ENCODE results near the gene ZSCAN5C. TPM values are rescaled to one million over a fixed set of nuclear protein-coding genes. Genes with fewer than 3 reads are reported as not detected.

ZSCAN5C gene
- total and polyA plus RNA-seq, 2 donors (not counting 3 experiments of a cell fraction or from before 2014, with no cell fraction given): not detected

- POLR2A ChIA-PET: no interaction called here
Measured at GRCh38 chr19:56217039-56217949, 15.2 kb downstream of the ZSCAN5C start.

More at GRCh38 chr19:56217039-56217949, 15.2 kb downstream of the ZSCAN5C start:
- H3K36me3 ChIP-seq (ENCODE audit: control insufficient read depth in 2 of 2, extremely low read depth in 1 of 2, insufficient read depth in 2 of 2, low read length in 2 of 2): no peaks in the 10 kb centered on the region
- no peaks in the 10 kb centered on the region for H3K9me3 ChIP-seq (replicated peaks; ENCODE audit: control insufficient read depth, insufficient read depth, low read length)
- no peaks in the 10 kb centered on the region for H4K20me1 ChIP-seq (replicated peaks; ENCODE audit: control insufficient read depth, extremely low read depth, insufficient read depth, low read length)
- H3K4me3 ChIP-seq (replicated peaks in 1 of 3; ENCODE audit: insufficient read depth in 1 of 3, low read depth in 1 of 3, low read length in 3 of 3): peak overlapping the region; percentile 15 to 34 (median 30)
- no peak for TF ChIP-seq CTCF (IDR thresholded peaks at IDR 0.05; ENCODE audit: extremely low read depth in 1 of 2, insufficient read depth in 1 of 2, low read depth in 1 of 2, low read length in 2 of 2)
- TF ChIP-seq MAX (IDR thresholded peaks at IDR 0.05; ENCODE audit: insufficient read depth, insufficient read length): no peak
- TF ChIP-seq MYC (IDR thresholded peaks at IDR 0.05; ENCODE audit: low read depth, low read length): no peak
- no peak for TF ChIP-seq EZH2 (IDR thresholded peaks at IDR 0.05; ENCODE audit: borderline replicate concordance, low read depth, low read length, severe bottlenecking)
- TF ChIP-seq GATA2 (IDR thresholded peaks at IDR 0.05; ENCODE audit: insufficient read depth, insufficient read length, low read depth, low read length): no peak
- no peak for TF ChIP-seq FOS (IDR thresholded peaks at IDR 0.05; ENCODE audit: borderline replicate concordance, insufficient read depth, low read length)
- no peak for TF ChIP-seq POLR2AphosphoS5 (IDR thresholded peaks at IDR 0.05; ENCODE audit: insufficient read depth, low read depth, low read length)
- no peak for TF ChIP-seq JUN (IDR thresholded peaks at IDR 0.05; ENCODE audit: borderline replicate concordance, insufficient read depth, insufficient read length, low read depth)
- no peak for TF ChIP-seq POLR2A (IDR thresholded peaks at IDR 0.05; ENCODE audit: low read depth, low read length)
- DNase-seq (ENCODE audit: low read depth, low spot score) (peak; percentile 29), FAIRE-seq (peak; percentile 28)
- H2AFZ ChIP-seq (ENCODE audit: low read depth, low read length): peak overlapping the region; percentile 88
- H3K27ac ChIP-seq (ENCODE audit: insufficient read depth, low read depth, low read length): no peak overlapping the region
- peak overlapping the region; percentile 79 for H3K4me2 ChIP-seq (ENCODE audit: insufficient read depth, low read length)
- peaks cover 4% of the 10 kb centered on the region for H3K4me1 ChIP-seq (ENCODE audit: control insufficient read depth, extremely low read depth, insufficient read depth, low read length)
- dilution Hi-C loops (cut with MboI; ENCODE audit: extremely low pct_ligation_motif_present, low sequenced_read_pairs) (no loop called here), intact Hi-C loops (cut with micrococcal nuclease) (no loop called here)
- CTCF ChIA-PET: interaction anchor here (1.1 to 1.2 kb wide), 2 partner anchors 44 to 116 kb away, joined by 3 to 8 read pairs; no protein-coding TSS in a partner anchor
- H3K9ac ChIP-seq (replicated peaks; ENCODE audit: extremely low read depth, insufficient read depth, low read length): no peak overlapping the region
- no TSS peak for BruUV-seq (replicated peaks)
- peaks cover 0 to 3% of the 10 kb centered on the region in 2 experiments for H3K27me3 ChIP-seq (ENCODE audit: control insufficient read depth in 2 of 2, insufficient read depth in 2 of 2, low read length in 2 of 2)
- H3K79me2 ChIP-seq (ENCODE audit: control insufficient read depth, insufficient read depth, low read length): no peaks in the 10 kb centered on the region
- H3K9me1 ChIP-seq (replicated peaks; ENCODE audit: control insufficient read depth, extremely low read depth, insufficient read depth, low read length): no peaks in the 10 kb centered on the region

Measured in endothelial cell of umbilical vein (primary cell).